SK-N-SH treated with all-trans-retinoic acid at 6 μM for 48 hours (cell line): Measurements from ENCODE around the gene GRAMD2A.

ENCODE experiments used
- ARNTL ChIP-seq: fragments of 450-650 bp; formaldehyde crosslinking; IDR thresholded peaks from 2 replicates; pipeline ENCODE4 v1.5.0; 2020; ENCODE audit warnings: low read depth, mild to moderate bottlenecking, moderate library complexity, borderline replicate concordance
- CSDC2 ChIP-seq: fragments of 250-450 bp; sonication (Bioruptor Pico); IDR thresholded peaks from 2 replicates; pipeline ENCODE4 v1.5.0; 2020; ENCODE audit warnings: mild to moderate bottlenecking, moderate library complexity
- ESRRG ChIP-seq: fragments of 250-450 bp; sonication (Bioruptor Pico); IDR thresholded peaks from 2 replicates; pipeline ENCODE4 v1.6.1; 2021; ENCODE audit warnings: mild to moderate bottlenecking
- ISL1 ChIP-seq: fragments of 250-450 bp; sonication (Bioruptor Pico); IDR thresholded peaks from 2 replicates; pipeline ENCODE4 v2.1.2; 2022; ENCODE audit warnings: mild to moderate bottlenecking, moderate library complexity
- OSR1 ChIP-seq: fragments of 250-450 bp; sonication (Bioruptor Pico); IDR thresholded peaks from 2 replicates; pipeline ENCODE4 v1.8.0; 2022; ENCODE audit warnings: moderate library complexity, mild to moderate bottlenecking, inconsistent platforms
- TCF4 ChIP-seq: fragments of 250-450 bp; sonication (Bioruptor Pico); IDR thresholded peaks from 2 replicates; pipeline ENCODE4 v1.8.0; 2021; ENCODE audit warnings: mild to moderate bottlenecking, moderate library complexity, borderline replicate concordance
- TOX ChIP-seq: fragments of 250-450 bp; sonication (Bioruptor Pico); IDR thresholded peaks from 2 replicates; pipeline ENCODE4 v1.8.0; 2021; ENCODE audit warnings: mild to moderate bottlenecking, moderate library complexity, borderline replicate concordance
- ZFP3 ChIP-seq: fragments of 250-450 bp; sonication (Bioruptor Pico); IDR thresholded peaks from 2 replicates; pipeline ENCODE4 v1.5.0; 2020; ENCODE audit warnings: mild to moderate bottlenecking, moderate library complexity
- ZFP30 ChIP-seq: fragments of 450-650 bp; formaldehyde crosslinking; IDR thresholded peaks from 2 replicates; pipeline ENCODE4 v1.5.0; 2022; ENCODE audit warnings: mild to moderate bottlenecking, moderate library complexity
- ZNF565 ChIP-seq: fragments of 450-650 bp; formaldehyde crosslinking; conservative IDR thresholded peaks from 2 replicates; pipeline ENCODE4 v1.5.0; 2020; ENCODE audit warnings: low read depth, mild to moderate bottlenecking, moderate library complexity
- TF ChIP-seq, protein P1 (sequence below): fragments of 250-450 bp; sonication (Bioruptor Pico); IDR thresholded peaks from 2 replicates; pipeline ENCODE4 v1.5.1; 2020; ENCODE audit warnings: low read depth, mild to moderate bottlenecking, moderate library complexity

DNA sequence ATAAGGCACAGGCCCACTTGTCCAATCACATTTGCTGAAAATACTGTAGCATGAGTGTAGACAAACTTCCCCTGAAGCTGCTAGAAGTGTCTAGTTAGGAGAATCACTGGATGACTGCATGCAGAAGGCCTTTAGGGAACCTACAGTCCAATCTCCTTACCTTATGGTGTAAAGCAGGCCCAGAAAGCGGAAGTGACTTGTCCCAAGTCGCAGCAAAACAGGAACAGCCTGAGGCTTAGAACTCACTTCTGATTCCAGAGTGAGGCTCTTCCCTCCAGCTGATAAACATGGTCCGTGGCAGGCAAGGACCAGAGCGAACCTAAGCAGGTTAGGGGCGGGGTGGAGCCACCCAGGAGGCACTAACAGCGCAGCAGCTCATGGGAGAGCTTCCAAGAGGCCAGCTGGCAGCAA, 2.5 kb downstream of the GRAMD2A start:
- TF ChIP-seq ZNF565 = no peak
- no peak for TF ChIP-seq ZFP3 (CRISPR knock-in tag)
- no peak for TF ChIP-seq OSR1
- no peak for TF ChIP-seq ARNTL
- TF ChIP-seq CSDC2 (CRISPR knock-in tag) = no peak
- no peak for TF ChIP-seq ESRRG
- TF ChIP-seq ISL1 (CRISPR knock-in tag) = no peak
- TF ChIP-seq TOX = no peak
- TF ChIP-seq ZFP30 (CRISPR knock-in tag) = no peak
- no peak for TF ChIP-seq TCF4
- TF ChIP-seq, protein P1, sequence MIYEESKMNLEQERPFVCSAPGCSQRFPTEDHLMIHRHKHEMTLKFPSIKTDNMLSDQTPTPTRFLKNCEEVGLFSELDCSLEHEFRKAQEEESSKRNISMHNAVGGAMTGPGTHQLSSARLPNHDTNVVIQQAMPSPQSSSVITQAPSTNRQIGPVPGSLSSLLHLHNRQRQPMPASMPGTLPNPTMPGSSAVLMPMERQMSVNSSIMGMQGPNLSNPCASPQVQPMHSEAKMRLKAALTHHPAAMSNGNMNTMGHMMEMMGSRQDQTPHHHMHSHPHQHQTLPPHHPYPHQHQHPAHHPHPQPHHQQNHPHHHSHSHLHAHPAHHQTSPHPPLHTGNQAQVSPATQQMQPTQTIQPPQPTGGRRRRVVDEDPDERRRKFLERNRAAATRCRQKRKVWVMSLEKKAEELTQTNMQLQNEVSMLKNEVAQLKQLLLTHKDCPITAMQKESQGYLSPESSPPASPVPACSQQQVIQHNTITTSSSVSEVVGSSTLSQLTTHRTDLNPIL (CRISPR knock-in tag) = no peak
